ENCODE data around the gene PDGFC.

DNA sequence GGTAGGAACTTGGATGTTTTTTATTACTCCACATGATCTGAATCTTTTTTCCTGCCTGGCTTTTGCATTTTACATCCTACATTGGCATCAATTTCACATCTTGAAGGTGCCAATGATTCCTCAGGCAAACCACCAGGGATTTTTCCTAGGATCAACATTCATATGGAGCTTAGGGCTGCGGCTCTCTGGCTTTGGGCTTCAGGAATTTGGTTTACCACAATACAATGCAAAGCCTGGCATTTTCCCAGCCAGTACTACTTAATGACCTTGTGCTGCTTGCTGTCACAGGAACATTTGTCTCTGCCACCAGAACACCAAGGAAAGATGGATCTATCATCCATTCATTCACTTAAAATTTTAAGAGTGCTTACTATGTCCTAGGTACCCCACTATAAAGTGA lies 180.7 kb downstream of the PDGFC start:
- TF ChIP-seq, protein P1, sequence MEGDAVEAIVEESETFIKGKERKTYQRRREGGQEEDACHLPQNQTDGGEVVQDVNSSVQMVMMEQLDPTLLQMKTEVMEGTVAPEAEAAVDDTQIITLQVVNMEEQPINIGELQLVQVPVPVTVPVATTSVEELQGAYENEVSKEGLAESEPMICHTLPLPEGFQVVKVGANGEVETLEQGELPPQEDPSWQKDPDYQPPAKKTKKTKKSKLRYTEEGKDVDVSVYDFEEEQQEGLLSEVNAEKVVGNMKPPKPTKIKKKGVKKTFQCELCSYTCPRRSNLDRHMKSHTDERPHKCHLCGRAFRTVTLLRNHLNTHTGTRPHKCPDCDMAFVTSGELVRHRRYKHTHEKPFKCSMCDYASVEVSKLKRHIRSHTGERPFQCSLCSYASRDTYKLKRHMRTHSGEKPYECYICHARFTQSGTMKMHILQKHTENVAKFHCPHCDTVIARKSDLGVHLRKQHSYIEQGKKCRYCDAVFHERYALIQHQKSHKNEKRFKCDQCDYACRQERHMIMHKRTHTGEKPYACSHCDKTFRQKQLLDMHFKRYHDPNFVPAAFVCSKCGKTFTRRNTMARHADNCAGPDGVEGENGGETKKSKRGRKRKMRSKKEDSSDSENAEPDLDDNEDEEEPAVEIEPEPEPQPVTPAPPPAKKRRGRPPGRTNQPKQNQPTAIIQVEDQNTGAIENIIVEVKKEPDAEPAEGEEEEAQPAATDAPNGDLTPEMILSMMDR (IDR thresholded peaks at IDR 0.05): no peak
- TF ChIP-seq RELA (CRISPR knock-in tag; IDR thresholded peaks at IDR 0.05; ENCODE audit: borderline replicate concordance) (no peak), CREB1 (CRISPR knock-in tag; IDR thresholded peaks at IDR 0.05) (no peak)
- TF ChIP-seq, protein P2, sequence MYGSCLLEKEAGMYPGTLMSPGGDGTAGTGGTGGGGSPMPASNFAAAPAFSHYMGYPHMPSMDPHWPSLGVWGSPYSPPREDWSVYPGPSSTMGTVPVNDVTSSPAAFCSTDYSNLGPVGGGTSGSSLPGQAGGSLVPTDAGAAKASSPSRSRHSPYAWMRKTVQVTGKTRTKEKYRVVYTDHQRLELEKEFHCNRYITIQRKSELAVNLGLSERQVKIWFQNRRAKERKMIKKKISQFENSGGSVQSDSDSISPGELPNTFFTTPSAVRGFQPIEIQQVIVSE (CRISPR knock-in tag; IDR thresholded peaks at IDR 0.05; ENCODE audit: borderline replicate concordance): no peak
- TF ChIP-seq, protein P3, sequence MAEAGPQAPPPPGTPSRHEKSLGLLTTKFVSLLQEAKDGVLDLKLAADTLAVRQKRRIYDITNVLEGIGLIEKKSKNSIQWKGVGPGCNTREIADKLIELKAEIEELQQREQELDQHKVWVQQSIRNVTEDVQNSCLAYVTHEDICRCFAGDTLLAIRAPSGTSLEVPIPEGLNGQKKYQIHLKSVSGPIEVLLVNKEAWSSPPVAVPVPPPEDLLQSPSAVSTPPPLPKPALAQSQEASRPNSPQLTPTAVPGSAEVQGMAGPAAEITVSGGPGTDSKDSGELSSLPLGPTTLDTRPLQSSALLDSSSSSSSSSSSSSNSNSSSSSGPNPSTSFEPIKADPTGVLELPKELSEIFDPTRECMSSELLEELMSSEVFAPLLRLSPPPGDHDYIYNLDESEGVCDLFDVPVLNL (CRISPR knock-in tag; IDR thresholded peaks at IDR 0.05; ENCODE audit: borderline replicate concordance, low read depth): no peak
- TF ChIP-seq, protein P4, sequence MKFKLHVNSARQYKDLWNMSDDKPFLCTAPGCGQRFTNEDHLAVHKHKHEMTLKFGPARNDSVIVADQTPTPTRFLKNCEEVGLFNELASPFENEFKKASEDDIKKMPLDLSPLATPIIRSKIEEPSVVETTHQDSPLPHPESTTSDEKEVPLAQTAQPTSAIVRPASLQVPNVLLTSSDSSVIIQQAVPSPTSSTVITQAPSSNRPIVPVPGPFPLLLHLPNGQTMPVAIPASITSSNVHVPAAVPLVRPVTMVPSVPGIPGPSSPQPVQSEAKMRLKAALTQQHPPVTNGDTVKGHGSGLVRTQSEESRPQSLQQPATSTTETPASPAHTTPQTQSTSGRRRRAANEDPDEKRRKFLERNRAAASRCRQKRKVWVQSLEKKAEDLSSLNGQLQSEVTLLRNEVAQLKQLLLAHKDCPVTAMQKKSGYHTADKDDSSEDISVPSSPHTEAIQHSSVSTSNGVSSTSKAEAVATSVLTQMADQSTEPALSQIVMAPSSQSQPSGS (CRISPR knock-in tag; IDR thresholded peaks at IDR 0.05; ENCODE audit: borderline replicate concordance, low read depth): no peak
- TF ChIP-seq, protein P5, sequence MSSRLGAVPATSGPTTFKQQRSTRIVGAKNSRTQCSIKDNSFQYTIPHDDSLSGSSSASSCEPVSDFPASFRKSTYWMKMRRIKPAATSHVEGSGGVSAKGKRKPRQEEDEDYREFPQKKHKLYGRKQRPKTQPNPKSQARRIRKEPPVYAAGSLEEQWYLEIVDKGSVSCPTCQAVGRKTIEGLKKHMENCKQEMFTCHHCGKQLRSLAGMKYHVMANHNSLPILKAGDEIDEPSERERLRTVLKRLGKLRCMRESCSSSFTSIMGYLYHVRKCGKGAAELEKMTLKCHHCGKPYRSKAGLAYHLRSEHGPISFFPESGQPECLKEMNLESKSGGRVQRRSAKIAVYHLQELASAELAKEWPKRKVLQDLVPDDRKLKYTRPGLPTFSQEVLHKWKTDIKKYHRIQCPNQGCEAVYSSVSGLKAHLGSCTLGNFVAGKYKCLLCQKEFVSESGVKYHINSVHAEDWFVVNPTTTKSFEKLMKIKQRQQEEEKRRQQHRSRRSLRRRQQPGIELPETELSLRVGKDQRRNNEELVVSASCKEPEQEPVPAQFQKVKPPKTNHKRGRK (CRISPR knock-in tag; IDR thresholded peaks at IDR 0.05; ENCODE audit: borderline replicate concordance): no peak
- TF ChIP-seq, protein P6, sequence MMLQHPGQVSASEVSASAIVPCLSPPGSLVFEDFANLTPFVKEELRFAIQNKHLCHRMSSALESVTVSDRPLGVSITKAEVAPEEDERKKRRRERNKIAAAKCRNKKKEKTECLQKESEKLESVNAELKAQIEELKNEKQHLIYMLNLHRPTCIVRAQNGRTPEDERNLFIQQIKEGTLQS (CRISPR knock-in tag; conservative IDR thresholded peaks at IDR 0.05): no peak

All from WTC11 (cell line).